Measurements from ENCODE around the gene PADI6.

Gene PADI6

GRCh38 chr1:17438318-17439249, 66.6 kb downstream of the PADI6 start:
- Histone ChIP-seq H2AK5ac (ENCODE audit: low read length) (peak overlapping the region; percentile 52), H4K12ac (ENCODE audit: low read depth, low read length) (peak overlapping the region; percentile 76), H3K9me3 (ENCODE audit: insufficient read depth, low read depth, low read length) (peaks cover 1% of the 10 kb centered on the region), H3K9ac (ENCODE audit: low read length) (peak overlapping the region; percentile 97), H4K8ac (ENCODE audit: low read depth, low read length) (peak overlapping the region; percentile 94), H3K27me3 (ENCODE audit: insufficient read depth, low read length) (no peaks in the 10 kb centered on the region), H4K91ac (ENCODE audit: low read depth, low read length) (peak overlapping the region; percentile 94), H3K23ac (ENCODE audit: low read length) (no peak overlapping the region), H2BK120ac (ENCODE audit: insufficient read depth, low read length, poor library complexity) (peak overlapping the region; percentile 91), H3K4me2 (ENCODE audit: low read length) (peak overlapping the region; percentile 92), H3K4me1 (ENCODE audit: control insufficient read depth in 1 of 2, insufficient read depth in 2 of 2, low read length in 2 of 2) (peaks cover 20 to 34% of the 10 kb centered on the region in 2 experiments), H3K36me3 (ENCODE audit: control insufficient read depth in 1 of 2, insufficient read depth in 2 of 2, low read length in 2 of 2) (peaks cover 7 to 17% of the 10 kb centered on the region in 2 experiments), H2BK12ac (ENCODE audit: low read length) (peak overlapping the region; percentile 46), H3K4me3 (ENCODE audit: low read depth, low read length) (peak overlapping the region; percentile 99), H3K27ac (ENCODE audit: low read depth, low read length) (peak overlapping the region; percentile 94), H3K79me2 (ENCODE audit: control insufficient read depth, insufficient read depth, low read length, poor library complexity) (peaks cover 28% of the 10 kb centered on the region), H3K4ac (ENCODE audit: low read depth, low read length) (peak overlapping the region; percentile 85), H3K14ac (ENCODE audit: low read length) (peak overlapping the region; percentile 97), H3K79me1 (ENCODE audit: low read length) (peaks cover 20% of the 10 kb centered on the region), H3K18ac (ENCODE audit: low read length) (peak overlapping the region; percentile 98), H2BK5ac (ENCODE audit: low read depth, low read length, poor library complexity) (peak overlapping the region; percentile 87), H2AFZ (ENCODE audit: insufficient read depth, low read length, poor library complexity) (peak overlapping the region; percentile 77)
- WGBS (ENCODE audit: extremely low coverage, insufficient coverage, insufficient read length) = no CpG with 5 or more reads among the region's 78 CpGs
- peak in 1 of 2 donors; percentile 56 for DNase-seq

DNA sequence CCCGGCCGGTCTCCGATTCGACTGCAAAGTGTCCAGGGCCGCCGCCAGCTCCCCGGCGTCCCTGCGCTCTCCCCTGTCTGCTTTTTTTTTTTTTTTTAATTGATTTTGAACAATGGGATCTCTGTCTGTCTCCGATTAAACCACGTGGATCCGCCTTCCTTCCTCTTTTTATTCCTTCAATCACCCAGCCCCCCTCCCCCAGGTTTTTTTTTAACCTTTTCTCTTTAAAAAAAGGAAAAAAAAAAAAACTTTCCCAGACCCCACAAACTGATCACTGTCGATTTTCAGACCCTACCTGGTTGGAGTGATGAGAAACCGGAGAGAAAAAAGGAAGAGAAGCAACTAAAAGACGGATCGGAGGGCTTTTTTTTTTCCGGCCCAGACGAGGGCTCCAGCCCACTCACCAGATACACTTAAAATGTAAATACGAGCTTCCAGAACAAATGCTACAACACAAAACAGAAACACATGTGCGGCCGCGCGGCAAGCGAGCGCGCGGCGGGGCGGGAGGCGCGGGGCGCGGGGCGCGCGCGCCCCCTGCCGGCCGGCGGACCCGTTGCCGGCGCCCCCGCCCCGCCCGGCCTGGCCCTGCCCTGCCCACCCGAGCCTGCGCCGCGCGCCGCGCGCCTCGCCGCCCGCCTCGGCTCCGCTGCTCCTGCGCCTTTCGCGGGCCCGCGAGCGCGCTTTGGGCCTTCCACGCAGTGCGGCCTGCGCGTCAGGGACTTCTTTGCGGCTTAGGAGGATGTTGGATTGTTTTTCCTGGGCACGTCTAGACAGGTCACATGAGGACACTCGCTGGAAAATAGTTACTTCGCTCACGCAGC, 67.5 kb downstream of the PADI6 start, which contains the start of gene RCC2:
Gene RCC2, minus strand, starts transcription at position 428 of the 824 bp plus-strand sequence. CDS start 1,163 bp downstream, outside the sequence.
- peak within 1 kb of the TSS; percentile 97 for H3K14ac ChIP-seq (ENCODE audit: low read length)
- peaks cover 20 to 33% of the 10 kb centered on the region in 2 experiments for H3K4me1 ChIP-seq (ENCODE audit: control insufficient read depth in 1 of 2, insufficient read depth in 2 of 2, low read length in 2 of 2)
- H2BK5ac ChIP-seq (ENCODE audit: low read depth, low read length, poor library complexity) = peak within 1 kb of the TSS; percentile 87
- no CpG with 5 or more reads among the region's 75 CpGs for WGBS (ENCODE audit: extremely low coverage, insufficient coverage, insufficient read length)
- H2BK12ac ChIP-seq (ENCODE audit: low read length) = peak within 1 kb of the TSS; percentile 3
- peak within 1 kb of the TSS; percentile 97 for H3K9ac ChIP-seq (ENCODE audit: low read length)
- peak within 1 kb of the TSS; percentile 92 for H3K4me2 ChIP-seq (ENCODE audit: low read length)
- peaks cover 1% of the 10 kb centered on the region for H3K9me3 ChIP-seq (ENCODE audit: insufficient read depth, low read depth, low read length)
- H4K8ac ChIP-seq (ENCODE audit: low read depth, low read length) = peak within 1 kb of the TSS; percentile 94
- H2AFZ ChIP-seq (ENCODE audit: insufficient read depth, low read length, poor library complexity) = peak within 1 kb of the TSS; percentile 95
- peak within 1 kb of the TSS; percentile 99 for H3K4me3 ChIP-seq (ENCODE audit: low read depth, low read length)
- peak within 1 kb of the TSS; percentile 98 for H3K18ac ChIP-seq (ENCODE audit: low read length)
- peak; percentile 53 to 77 for DNase-seq
- peaks cover 6 to 9% of the 10 kb centered on the region in 2 experiments for H3K36me3 ChIP-seq (ENCODE audit: control insufficient read depth in 1 of 2, insufficient read depth in 2 of 2, low read length in 2 of 2)
- peak within 1 kb of the TSS; percentile 15 for H2AK5ac ChIP-seq (ENCODE audit: low read length)
- H3K23ac ChIP-seq (ENCODE audit: low read length) = no peak within 1 kb of the TSS
- no peaks in the 10 kb centered on the region for H3K27me3 ChIP-seq (ENCODE audit: insufficient read depth, low read length)
- H4K91ac ChIP-seq (ENCODE audit: low read depth, low read length) = peak within 1 kb of the TSS; percentile 94
- H4K12ac ChIP-seq (ENCODE audit: low read depth, low read length) = peak within 1 kb of the TSS; percentile 76
- peaks cover 20% of the 10 kb centered on the region for H3K79me1 ChIP-seq (ENCODE audit: low read length)
- H3K4ac ChIP-seq (ENCODE audit: low read depth, low read length) = peak within 1 kb of the TSS; percentile 85
- peaks cover 25% of the 10 kb centered on the region for H3K79me2 ChIP-seq (ENCODE audit: control insufficient read depth, insufficient read depth, low read length, poor library complexity)
- H2BK120ac ChIP-seq (ENCODE audit: insufficient read depth, low read length, poor library complexity) = peak within 1 kb of the TSS; percentile 91
- peak within 1 kb of the TSS; percentile 94 for H3K27ac ChIP-seq (ENCODE audit: low read depth, low read length)

GRCh38 chr1:17440074-17440826, 68.3 kb downstream of the PADI6 start:
- Histone ChIP-seq H4K91ac (ENCODE audit: low read depth, low read length) (peak overlapping the region; percentile 87), H3K9ac (ENCODE audit: low read length) (peak overlapping the region; percentile 69), H3K4ac (ENCODE audit: low read depth, low read length) (peak overlapping the region; percentile 9), H3K18ac (ENCODE audit: low read length) (no peak overlapping the region), H2AK5ac (ENCODE audit: low read length) (no peak overlapping the region), H3K4me2 (ENCODE audit: low read length) (peak overlapping the region; percentile 87), H3K36me3 (ENCODE audit: control insufficient read depth in 1 of 2, insufficient read depth in 2 of 2, low read length in 2 of 2) (peaks cover 2% of the 10 kb centered on the region in 2 experiments), H3K27ac (ENCODE audit: low read depth, low read length) (no peak overlapping the region), H3K79me1 (ENCODE audit: low read length) (peaks cover 20% of the 10 kb centered on the region), H3K79me2 (ENCODE audit: control insufficient read depth, insufficient read depth, low read length, poor library complexity) (peaks cover 24% of the 10 kb centered on the region), H2BK12ac (ENCODE audit: low read length) (peak overlapping the region; percentile 3), H2AFZ (ENCODE audit: insufficient read depth, low read length, poor library complexity) (peak overlapping the region; percentile 95), H4K8ac (ENCODE audit: low read depth, low read length) (peak overlapping the region; percentile 88), H2BK120ac (ENCODE audit: insufficient read depth, low read length, poor library complexity) (no peak overlapping the region), H3K4me3 (ENCODE audit: low read depth, low read length) (peak overlapping the region; percentile 70), H3K4me1 (ENCODE audit: control insufficient read depth in 1 of 2, insufficient read depth in 2 of 2, low read length in 2 of 2) (peaks cover 19 to 29% of the 10 kb centered on the region in 2 experiments), H4K12ac (ENCODE audit: low read depth, low read length) (no peak overlapping the region), H3K14ac (ENCODE audit: low read length) (peak overlapping the region; percentile 94), H3K27me3 (ENCODE audit: insufficient read depth, low read length) (no peaks in the 10 kb centered on the region), H3K23ac (ENCODE audit: low read length) (no peak overlapping the region), H3K9me3 (ENCODE audit: insufficient read depth, low read depth, low read length) (peaks cover 1% of the 10 kb centered on the region), H2BK5ac (ENCODE audit: low read depth, low read length, poor library complexity) (no peak overlapping the region)
- WGBS (ENCODE audit: extremely low coverage, insufficient coverage, insufficient read length) = no CpG with 5 or more reads among the region's 18 CpGs
- DNase-seq = peak in 1 of 2 donors; percentile 25

Measured in trophoblast cell (in vitro differentiated cells and primary cell).